ENCODE measurements around the gene FAF1.

FAF1 gene

GRCh38 chr1:50833216-50833615, 126.9 kb downstream of the FAF1 start:
- no peak for TF ChIP-seq CTCF (IDR thresholded peaks at IDR 0.05)

GRCh38 chr1:50832167-50832566, 127.9 kb downstream of the FAF1 start:
- no peak for TF ChIP-seq CTCF (IDR thresholded peaks at IDR 0.05)

GRCh38 chr1:50831300-50832061, 128.6 kb downstream of the FAF1 start:
- no peak for TF ChIP-seq CTCF (IDR thresholded peaks at IDR 0.05)

- TF ChIP-seq CTCF (IDR thresholded peaks at IDR 0.05), result no peak
These were observed 129.4 kb downstream of the FAF1 start for GRCh38 chr1:50830621-50831020.

GRCh38 chr1:50829014-50829958, 130.8 kb downstream of the FAF1 start:
- no peak for TF ChIP-seq CTCF (IDR thresholded peaks at IDR 0.05)

GRCh38 chr1:50827546-50827945, 132.5 kb downstream of the FAF1 start:
- no peak for TF ChIP-seq CTCF (IDR thresholded peaks at IDR 0.05)

- TF ChIP-seq CTCF (IDR thresholded peaks at IDR 0.05), result no peak
These were observed 137.9 kb downstream of the FAF1 start for GRCh38 chr1:50822035-50822776.
